ENCODE measurements around the gene MSANTD3.

DNA sequence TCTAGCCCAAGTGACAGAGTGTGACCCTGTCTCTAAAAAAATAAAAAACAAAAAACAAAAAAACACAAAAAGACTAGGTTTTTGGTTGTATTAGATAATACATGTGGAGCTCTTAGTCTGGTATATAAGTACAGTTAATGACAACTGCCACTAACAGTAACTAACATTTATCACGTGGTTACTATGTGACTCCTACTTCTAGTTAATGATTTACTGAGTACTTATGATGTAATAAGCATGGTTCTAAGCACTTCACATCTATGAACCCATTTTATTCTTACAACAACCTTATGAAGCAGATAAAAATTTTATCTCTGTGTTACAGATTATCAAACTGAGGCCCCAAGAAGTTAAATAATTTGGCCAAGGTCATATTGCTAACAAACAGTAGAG, 39.9 kb downstream of the MSANTD3 start:
- TF ChIP-seq EGR1 (IDR thresholded peaks at IDR 0.05; ENCODE audit: low read depth in 2 of 2) = no peak
- TF ChIP-seq, protein P1, sequence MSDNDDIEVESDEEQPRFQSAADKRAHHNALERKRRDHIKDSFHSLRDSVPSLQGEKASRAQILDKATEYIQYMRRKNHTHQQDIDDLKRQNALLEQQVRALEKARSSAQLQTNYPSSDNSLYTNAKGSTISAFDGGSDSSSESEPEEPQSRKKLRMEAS (IDR thresholded peaks at IDR 0.05) = no peak
- no peak for TF ChIP-seq JUND (IDR thresholded peaks at IDR 0.05)
- TF ChIP-seq, protein P2, sequence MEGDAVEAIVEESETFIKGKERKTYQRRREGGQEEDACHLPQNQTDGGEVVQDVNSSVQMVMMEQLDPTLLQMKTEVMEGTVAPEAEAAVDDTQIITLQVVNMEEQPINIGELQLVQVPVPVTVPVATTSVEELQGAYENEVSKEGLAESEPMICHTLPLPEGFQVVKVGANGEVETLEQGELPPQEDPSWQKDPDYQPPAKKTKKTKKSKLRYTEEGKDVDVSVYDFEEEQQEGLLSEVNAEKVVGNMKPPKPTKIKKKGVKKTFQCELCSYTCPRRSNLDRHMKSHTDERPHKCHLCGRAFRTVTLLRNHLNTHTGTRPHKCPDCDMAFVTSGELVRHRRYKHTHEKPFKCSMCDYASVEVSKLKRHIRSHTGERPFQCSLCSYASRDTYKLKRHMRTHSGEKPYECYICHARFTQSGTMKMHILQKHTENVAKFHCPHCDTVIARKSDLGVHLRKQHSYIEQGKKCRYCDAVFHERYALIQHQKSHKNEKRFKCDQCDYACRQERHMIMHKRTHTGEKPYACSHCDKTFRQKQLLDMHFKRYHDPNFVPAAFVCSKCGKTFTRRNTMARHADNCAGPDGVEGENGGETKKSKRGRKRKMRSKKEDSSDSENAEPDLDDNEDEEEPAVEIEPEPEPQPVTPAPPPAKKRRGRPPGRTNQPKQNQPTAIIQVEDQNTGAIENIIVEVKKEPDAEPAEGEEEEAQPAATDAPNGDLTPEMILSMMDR (IDR thresholded peaks at IDR 0.05; ENCODE audit: low read depth, low read length, missing input control) = no peak
- TF ChIP-seq RAD21 (IDR thresholded peaks at IDR 0.05) = no peak
- TF ChIP-seq FOXA2 (IDR thresholded peaks at IDR 0.05) = no peak
- no peak for TF ChIP-seq SP1 (IDR thresholded peaks at IDR 0.05)
